DLD1 (cell line): ENCODE results near the gene DSG2.
"Not testable (repeated sequence)": the region's sequence is repeated elsewhere in the genome, so short reads cannot be mapped to it uniquely, and the experiment has no call there.

ENCODE experiments used
- in situ Hi-C: cut with HindIII; loops from 2 replicates; pipeline ENCODE4 v1.10.0; 2017; ENCODE audit warnings: low sequenced_read_pairs

DSG2 gene

GRCh38 chr18:31497836-31498573 lies at the start of gene DSG2:
TSS of gene DSG2 (plus strand) at chr18:31498177. CDS start at chr18:31498252, 75 bp downstream.
- in situ Hi-C loops, result no loop called here

- in situ Hi-C loops, result no loop called here
These were observed 47.6 kb upstream of the DSG2 start for GRCh38 chr18:31450409-31450808.

GRCh38 chr18:31451625-31452024 lies 46.4 kb upstream of the DSG2 start:
- in situ Hi-C loops, result no loop called here

GRCh38 chr18:31454066-31454708 lies 43.8 kb upstream of the DSG2 start:
- in situ Hi-C loops, result no loop called here

- in situ Hi-C loops, result no loop called here
These were observed 28.3 kb upstream of the DSG2 start for GRCh38 chr18:31469629-31470028.

GRCh38 chr18:31478688-31479087 lies 19.3 kb upstream of the DSG2 start:
- in situ Hi-C loops, result no loop called here

- in situ Hi-C loops, result no loop called here
These were observed 15.9 kb upstream of the DSG2 start for GRCh38 chr18:31482051-31482450.

GRCh38 chr18:31483396-31483795 lies 14.6 kb upstream of the DSG2 start:
- in situ Hi-C loops, result no loop called here

- in situ Hi-C loops, result no loop called here
These were observed 13.5 kb upstream of the DSG2 start for GRCh38 chr18:31484461-31484860.

GRCh38 chr18:31486165-31486564 lies 11.8 kb upstream of the DSG2 start:
- in situ Hi-C loops, result no loop called here

GRCh38 chr18:31487246-31488015 lies 10.5 kb upstream of the DSG2 start:
- in situ Hi-C loops, result no loop called here

GRCh38 chr18:31489311-31489710 lies 8.7 kb upstream of the DSG2 start:
- in situ Hi-C loops, result no loop called here

- in situ Hi-C loops, result no loop called here
These were observed 7.6 kb upstream of the DSG2 start for GRCh38 chr18:31490387-31490786.

- in situ Hi-C loops, result no loop called here
These were observed 7.1 kb upstream of the DSG2 start for GRCh38 chr18:31490833-31491232.

GRCh38 chr18:31491586-31491985 lies 6.4 kb upstream of the DSG2 start:
- in situ Hi-C loops, result no loop called here

GRCh38 chr18:31492671-31493070 lies 5.3 kb upstream of the DSG2 start:
- in situ Hi-C loops, result no loop called here

GRCh38 chr18:31493171-31493570 lies 4.8 kb upstream of the DSG2 start:
- in situ Hi-C loops, result no loop called here

- in situ Hi-C loops, result no loop called here
These were observed 4.0 kb upstream of the DSG2 start for GRCh38 chr18:31493941-31494340.

GRCh38 chr18:31494705-31495244 lies 3.2 kb upstream of the DSG2 start:
- in situ Hi-C loops, result not testable (repeated sequence)

GRCh38 chr18:31497404-31497835 lies 557 bp upstream of the DSG2 start:
- in situ Hi-C loops, result no loop called here
